ENCODE measurements around the gene BTBD6.
"Not testable (repeated sequence)": the region's sequence is repeated elsewhere in the genome, so short reads cannot be mapped to it uniquely, and the experiment has no call there.

Gene BTBD6

GRCh38 chr14:105273062-105273461, 24.7 kb downstream of the BTBD6 start:
- DNase-seq, result no peak

DNA sequence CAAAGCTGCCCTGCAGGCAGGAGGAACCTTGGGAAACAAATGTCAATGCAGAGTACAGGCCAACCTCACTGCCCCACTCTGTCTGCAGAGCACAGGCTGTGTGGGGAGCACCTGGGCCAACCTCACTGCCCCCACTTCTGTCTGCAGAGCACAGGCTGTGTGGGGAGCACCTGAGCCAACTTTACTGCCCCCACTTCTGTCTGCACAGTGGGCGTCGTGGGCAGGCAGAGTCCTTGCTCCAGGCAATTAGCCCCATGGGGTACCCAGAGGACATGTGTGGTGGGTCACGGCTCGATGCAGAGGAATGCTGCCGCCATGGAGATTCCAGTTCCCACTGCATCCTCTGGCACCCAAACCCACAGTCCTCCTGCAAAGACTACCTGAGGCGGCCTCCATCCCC, 26.3 kb downstream of the BTBD6 start:
- no peak for DNase-seq

GRCh38 chr14:105275267-105275946, 27.1 kb downstream of the BTBD6 start:
- DNase-seq, result no peak

DNA sequence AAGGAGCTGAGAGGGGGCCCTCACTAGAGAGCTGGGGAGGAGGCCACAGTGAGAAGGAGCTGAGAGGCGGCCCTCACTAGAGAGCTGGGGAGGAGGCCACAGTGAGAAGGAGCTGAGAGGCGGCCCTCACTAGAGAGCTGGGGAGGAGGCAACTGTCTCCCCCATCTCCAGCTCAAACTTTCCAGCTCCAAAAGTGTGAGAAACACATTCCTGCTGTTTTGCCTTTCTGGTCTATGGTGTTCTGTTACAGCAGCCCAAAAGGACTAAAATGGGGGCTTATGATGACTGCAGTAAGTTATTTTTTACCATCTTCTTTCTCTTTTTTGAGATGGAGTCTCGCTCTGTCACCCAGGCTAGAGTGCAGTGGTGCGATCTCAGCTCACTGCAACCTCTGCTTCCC, 29.1 kb downstream of the BTBD6 start:
- DNase-seq, result not testable (repeated sequence)

DNA sequence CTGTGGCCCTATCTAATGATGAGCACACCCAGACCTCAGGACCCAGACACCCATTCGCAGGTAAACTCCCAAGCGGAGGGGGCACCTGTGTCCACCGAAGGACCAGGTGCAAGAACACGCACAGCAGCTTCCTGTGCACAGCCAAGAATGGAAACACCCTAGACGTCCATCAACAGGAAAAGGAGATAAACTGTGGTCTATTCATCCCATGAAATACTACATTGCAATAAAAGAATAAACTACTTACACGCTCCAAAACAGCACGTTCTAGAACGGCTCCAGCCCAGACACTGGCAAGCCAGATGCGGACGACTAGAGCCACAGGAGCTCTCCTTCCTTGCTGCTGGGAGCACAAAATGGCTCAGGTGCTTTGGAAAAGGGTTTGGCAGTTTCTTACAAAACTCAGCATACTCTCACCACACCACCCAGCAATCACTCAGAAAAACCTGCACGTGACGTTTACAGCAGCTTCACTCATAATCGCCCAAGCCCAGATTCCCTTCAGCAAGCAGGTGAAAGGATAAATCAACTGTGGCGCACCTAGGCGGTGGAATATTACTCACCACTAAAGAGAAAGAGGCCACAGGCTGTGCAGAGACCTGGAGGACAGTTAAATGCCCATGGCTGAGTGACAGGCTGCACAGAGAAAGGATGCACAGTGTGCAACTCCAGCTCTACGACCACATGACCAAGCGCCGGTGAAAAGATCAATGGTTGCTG, 31.5 kb downstream of the BTBD6 start:
- no peak for DNase-seq

GRCh38 chr14:105280525-105280924, 32.2 kb downstream of the BTBD6 start:
- DNase-seq, result no peak

GRCh38 chr14:105281371-105282097, 33.2 kb downstream of the BTBD6 start:
- DNase-seq, result no peak

DNA sequence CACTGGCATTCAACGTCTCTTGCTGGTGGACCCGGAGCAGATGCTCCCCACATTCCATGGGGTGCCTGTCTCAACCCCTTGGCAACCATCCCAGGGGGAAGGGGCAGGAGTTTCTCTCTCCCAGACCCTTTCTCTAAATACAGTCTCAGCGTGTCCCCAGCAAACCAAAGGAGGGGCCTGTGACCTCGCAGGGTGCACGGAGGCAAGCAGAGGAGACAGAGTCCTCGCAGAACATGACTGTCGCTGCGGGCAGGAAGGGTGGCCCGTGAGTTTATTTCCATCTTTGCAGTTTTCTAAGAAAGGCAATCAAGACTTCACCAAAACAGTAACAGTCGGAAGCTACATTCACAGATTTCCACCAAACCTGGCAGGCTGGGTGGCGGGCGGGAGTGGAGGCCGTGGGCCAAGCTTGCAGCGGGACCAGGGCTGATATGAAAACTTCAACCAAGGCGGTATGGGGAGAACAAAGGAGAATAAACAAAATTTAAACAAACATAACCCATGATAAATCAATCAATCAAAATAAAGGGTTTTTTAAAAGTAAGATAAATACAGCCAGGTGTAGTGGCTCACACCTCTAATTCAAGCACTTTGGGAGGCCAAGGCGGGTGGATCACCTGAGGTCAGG, 33.9 kb downstream of the BTBD6 start:
- no peak for DNase-seq

DNA sequence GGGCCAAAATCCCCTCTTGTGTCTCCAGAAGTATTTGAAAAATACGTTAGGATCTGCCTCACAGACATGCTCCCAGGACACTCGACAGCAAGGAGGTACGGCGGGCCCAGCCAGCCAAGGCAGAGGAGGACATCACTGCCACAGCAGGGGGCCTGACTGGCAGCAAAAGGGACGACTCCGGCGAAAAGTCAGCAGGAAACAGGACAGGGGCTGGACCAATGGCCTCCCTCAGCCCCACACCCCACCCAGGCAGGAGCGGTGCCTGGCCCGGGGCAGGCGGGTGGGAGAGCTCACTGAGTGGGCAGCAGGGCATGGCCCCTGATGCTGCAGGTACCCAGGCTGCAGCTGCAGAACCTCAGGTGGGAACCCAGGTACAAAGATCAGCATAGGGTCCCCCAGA, 34.7 kb downstream of the BTBD6 start:
- no peak for DNase-seq

- DNase-seq, result no peak
Measured at GRCh38 chr14:105283899-105284298, 35.6 kb downstream of the BTBD6 start.

DNA sequence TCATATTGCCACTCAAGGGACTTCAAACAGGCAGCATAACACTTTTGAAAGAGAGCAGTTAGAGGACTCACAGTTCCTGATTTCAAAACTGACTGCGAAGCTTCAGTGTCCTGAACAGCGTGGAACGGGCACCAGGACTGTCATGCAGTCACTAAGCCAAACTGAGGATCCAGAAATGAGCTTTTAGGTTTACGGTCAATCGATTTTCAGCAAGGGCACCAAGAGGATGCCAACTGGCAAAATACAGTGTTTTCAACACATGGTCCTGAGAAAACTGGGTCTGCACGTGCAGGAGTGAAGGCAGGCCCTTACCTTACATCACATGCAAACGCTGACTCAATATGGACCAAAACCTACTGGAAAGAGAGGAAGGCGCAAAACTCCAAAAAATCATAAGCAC, 36.8 kb downstream of the BTBD6 start:
- DNase-seq, result no peak

DNA sequence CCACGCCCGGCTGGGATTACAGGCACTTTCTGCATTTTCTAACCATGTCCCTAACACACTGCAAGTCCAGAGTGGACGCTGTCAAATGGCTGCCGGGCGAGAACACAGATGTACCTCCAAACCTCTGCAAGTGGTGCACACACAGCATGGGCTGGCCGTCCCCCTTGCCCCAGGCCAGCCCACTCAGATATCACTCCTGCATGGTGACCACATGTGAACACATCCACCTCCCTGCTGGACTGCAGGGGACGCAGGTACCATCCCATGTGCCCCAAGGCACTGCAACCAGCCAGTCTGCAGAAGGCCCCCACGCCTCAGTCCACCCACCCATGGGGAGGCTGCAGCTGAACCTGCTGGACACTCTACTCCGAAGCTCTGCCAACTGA, 38.4 kb downstream of the BTBD6 start:
- no peak for DNase-seq

- DNase-seq, result no peak
Measured at GRCh38 chr14:105287249-105288102, 39.1 kb downstream of the BTBD6 start.

DNA sequence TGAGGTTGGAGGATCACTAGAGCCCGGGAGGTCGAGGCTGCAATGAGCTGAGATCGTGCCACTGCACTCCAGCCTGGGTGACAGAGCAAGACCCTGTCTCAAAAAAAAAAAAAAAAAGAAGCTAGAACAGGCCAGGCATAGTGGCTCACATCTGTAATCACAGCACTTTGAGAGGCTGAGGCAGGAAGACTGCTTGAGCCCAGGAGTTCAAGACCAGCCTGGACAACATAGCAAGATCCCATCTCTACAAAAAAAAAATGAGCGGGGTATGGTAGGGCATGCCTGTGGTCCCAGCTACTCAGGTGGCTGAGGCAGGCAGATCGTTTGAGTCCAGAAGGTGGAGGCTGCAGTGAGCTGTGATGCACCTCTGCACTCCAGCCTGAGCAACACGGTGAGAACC, 40.6 kb downstream of the BTBD6 start:
- not testable (repeated sequence) for DNase-seq

DNA sequence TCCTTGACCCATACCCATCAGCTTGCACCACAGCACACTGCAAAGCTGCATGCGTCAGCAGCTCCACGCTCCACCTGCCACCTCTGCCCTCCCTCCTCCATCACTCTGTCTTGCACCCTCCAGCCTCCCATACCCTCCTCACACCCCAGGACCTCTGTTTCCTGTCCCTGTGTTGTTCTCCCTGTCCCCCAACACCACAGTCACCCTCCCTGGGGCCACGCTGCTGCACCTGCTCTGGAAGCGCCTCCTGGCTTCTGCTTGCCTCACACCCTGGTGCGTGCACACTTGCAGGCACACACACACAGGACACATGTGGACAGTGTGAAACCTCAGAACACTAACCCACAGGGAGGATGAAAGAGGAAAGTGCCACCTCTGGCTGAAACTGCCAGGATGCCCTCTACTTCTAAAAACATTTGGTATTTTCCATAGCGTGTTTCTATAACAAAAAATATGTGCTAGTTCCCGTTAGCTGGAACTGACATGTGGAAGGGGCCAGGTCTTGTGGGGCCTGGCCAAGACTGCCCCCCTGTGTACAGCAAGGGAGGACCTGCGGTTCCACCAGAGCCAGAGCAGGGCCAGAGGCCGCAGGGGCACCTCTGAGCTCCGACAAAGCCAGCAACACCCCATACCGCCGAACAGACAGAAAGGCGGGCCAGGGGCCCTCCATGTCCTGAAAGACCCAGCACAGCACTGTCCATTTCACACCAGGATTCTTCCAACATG, 42.5 kb downstream of the BTBD6 start:
- no peak for DNase-seq

GRCh38 chr14:105292826-105293711, 44.7 kb downstream of the BTBD6 start:
- DNase-seq, result no peak

- DNase-seq, result no peak
Measured at GRCh38 chr14:105294142-105294597, 45.8 kb downstream of the BTBD6 start.

DNA sequence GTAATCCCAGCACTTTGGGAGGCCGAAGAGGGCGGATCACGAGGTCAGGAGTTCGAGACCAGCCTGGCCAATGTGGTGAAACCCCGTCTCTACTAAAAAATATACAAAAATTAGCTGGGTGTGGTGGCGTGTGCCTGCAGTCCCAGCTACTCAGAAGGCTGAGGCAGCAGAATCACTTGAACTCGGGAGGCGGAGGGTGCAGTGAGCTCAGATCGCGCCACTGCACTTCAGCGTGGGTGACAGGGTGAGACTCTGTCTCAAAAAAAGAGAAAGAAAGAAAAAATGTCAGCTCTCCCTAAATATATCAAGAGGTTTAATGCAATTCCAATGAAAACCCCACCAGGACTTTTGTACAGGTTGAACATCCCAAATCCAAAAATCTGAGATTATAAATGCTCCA, 49.0 kb downstream of the BTBD6 start:
- not testable (repeated sequence) for DNase-seq

GRCh38 chr14:105299654-105300541, 51.6 kb downstream of the BTBD6 start:
- no peak for DNase-seq

Measured in NCI-H187 treated with DMSO at 0.1 percent for 48 hours (cell line).